ENCODE measurements around the gene L3MBTL4. TPM values are rescaled to one million over a fixed set of nuclear protein-coding genes. Genes with fewer than 3 reads are reported as not detected.

L3MBTL4 gene
- total RNA-seq, 1 donor from 2014 or later: 16.2 TPM

DNA sequence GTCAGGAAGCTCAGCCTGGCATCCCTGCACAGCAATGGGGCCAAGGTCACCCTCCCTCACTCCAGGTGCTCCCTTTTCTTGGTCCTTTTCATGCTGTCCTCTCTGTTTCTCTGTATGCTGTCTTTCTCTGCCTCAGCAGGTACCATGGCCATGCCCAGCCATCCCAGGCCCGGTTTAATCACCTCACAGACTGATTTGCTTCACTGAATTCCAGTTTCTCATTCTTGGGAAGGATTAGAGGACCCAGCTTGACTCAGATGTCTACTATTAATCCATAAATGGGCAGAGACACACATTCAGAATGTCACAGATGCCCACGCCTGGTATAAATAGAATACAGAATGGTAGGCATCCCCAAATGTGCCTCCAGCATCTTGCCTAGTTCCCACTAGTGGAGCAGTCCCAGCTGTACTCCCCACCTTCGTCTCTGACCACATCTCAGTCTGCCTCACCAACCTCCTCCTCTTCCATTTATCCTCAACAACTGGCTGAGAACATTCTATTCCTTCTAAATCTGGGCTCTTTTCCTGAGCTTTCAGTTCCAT, 14.2 kb upstream of the L3MBTL4 start:
- Histone ChIP-seq H3K27ac (no peak overlapping the region), H3K9me3 (no peaks in the 10 kb centered on the region), H3K27me3 (no peaks in the 10 kb centered on the region), H3K4me3 (no peak overlapping the region), H3K4me1 (no peaks in the 10 kb centered on the region), H3K36me3 (no peaks in the 10 kb centered on the region)
- no peak for DNase-seq
- TF ChIP-seq, protein P1, sequence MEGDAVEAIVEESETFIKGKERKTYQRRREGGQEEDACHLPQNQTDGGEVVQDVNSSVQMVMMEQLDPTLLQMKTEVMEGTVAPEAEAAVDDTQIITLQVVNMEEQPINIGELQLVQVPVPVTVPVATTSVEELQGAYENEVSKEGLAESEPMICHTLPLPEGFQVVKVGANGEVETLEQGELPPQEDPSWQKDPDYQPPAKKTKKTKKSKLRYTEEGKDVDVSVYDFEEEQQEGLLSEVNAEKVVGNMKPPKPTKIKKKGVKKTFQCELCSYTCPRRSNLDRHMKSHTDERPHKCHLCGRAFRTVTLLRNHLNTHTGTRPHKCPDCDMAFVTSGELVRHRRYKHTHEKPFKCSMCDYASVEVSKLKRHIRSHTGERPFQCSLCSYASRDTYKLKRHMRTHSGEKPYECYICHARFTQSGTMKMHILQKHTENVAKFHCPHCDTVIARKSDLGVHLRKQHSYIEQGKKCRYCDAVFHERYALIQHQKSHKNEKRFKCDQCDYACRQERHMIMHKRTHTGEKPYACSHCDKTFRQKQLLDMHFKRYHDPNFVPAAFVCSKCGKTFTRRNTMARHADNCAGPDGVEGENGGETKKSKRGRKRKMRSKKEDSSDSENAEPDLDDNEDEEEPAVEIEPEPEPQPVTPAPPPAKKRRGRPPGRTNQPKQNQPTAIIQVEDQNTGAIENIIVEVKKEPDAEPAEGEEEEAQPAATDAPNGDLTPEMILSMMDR (IDR thresholded peaks at IDR 0.05): no peak
- ATAC-seq: no peak
- intact Hi-C loops (cut with DNase I): no loop called here

DNA sequence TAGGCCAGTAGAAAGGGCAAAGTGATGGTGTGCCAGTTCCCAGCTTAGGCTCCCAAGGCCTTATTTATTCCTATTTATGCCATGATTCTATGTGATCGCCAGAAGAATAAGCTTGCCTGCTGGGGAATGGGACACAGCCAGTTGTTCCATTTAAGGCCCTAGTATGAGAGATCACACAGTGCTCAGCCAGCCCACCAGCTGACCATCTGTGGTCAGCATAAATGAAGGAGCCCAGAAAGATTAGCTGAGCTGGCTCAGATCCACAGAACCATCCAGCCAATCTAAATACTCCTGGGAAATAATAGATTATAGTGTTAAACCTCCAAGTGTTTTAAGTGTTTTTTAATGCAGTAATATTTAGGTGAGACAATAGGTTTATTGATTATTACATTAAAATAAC, 12.6 kb upstream of the L3MBTL4 start:
- no peak overlapping the region for H3K4me3 ChIP-seq
- H3K9me3 ChIP-seq: no peaks in the 10 kb centered on the region
- DNase-seq (no peak), ATAC-seq (no peak)
- intact Hi-C loops (cut with DNase I): no loop called here
- no peak overlapping the region for H3K27ac ChIP-seq
- no peaks in the 10 kb centered on the region for H3K27me3 ChIP-seq
- H3K36me3 ChIP-seq: no peaks in the 10 kb centered on the region
- no peaks in the 10 kb centered on the region for H3K4me1 ChIP-seq
- TF ChIP-seq, protein P1 (IDR thresholded peaks at IDR 0.05): no peak

DNA sequence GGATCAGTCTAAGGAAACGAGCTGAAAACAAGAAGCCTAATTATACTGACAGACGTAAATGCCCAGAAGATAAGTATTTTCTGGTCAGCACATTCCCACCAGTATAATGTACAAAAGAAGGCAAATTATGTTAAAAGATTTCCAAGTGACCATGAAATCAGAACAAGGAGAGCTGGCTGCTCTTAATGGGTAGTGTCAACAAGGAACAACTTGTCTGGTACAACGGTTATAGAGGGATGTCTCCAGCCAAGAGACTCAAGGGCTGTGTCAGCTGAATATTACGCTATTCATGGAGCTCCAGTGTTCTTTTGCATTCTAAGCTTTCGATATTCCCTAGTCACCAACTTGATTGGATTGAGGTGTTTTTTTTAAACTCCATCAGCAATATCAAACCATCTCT, 8.6 kb upstream of the L3MBTL4 start:
- TF ChIP-seq, protein P1 (IDR thresholded peaks at IDR 0.05): no peak
- DNase-seq (no peak), ATAC-seq (no peak)
- H3K9me3 ChIP-seq: no peaks in the 10 kb centered on the region
- H3K36me3 ChIP-seq: no peaks in the 10 kb centered on the region
- H3K27ac ChIP-seq: no peak overlapping the region
- H3K4me1 ChIP-seq: no peaks in the 10 kb centered on the region
- no peak overlapping the region for H3K4me3 ChIP-seq
- intact Hi-C loops (cut with DNase I): no loop called here
- H3K27me3 ChIP-seq: no peaks in the 10 kb centered on the region

DNA sequence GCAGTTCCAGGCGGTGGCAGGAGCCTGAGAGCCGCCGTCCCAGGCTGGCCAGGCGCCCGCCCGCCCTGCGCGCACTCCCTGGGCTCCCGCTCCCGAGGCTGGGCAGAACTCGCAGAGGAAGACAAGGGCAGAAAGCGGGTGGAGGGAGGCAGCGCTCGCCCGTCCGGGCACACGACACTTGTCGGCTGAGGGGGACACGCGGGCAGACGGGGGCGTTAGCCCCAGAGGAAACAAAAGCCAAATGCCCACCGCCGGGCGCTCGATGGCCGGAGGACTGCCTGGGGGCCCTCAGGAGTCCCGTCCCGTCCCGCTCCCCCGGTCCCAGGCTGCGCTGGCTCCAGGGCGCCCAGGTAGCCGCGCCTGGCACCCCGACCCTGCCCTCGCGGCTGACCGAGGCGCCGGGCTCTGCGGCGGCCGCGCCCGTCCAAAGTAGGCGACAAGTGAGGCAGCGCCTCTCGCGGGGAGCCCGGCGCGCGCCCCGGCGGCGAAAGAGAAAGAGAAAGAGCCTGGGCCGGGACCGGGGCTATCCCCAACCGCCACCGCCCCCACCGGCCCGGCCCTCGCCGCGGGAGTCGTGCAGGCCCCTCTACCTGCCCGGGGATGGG, 491 bp downstream of the L3MBTL4 start:
- H3K9me3 ChIP-seq: no peaks in the 10 kb centered on the region
- ATAC-seq: peak; percentile 91
- H3K4me1 ChIP-seq: peaks cover 8% of the 10 kb centered on the region
- peak; percentile 92 for DNase-seq
- peak overlapping the region; percentile 68 for H3K4me3 ChIP-seq
- TF ChIP-seq, protein P1 (IDR thresholded peaks at IDR 0.05): peak; percentile 26
- H3K27ac ChIP-seq: peak overlapping the region; percentile 85
- no peaks in the 10 kb centered on the region for H3K27me3 ChIP-seq
- no peaks in the 10 kb centered on the region for H3K36me3 ChIP-seq
- intact Hi-C loops (cut with DNase I): no loop called here

DNA sequence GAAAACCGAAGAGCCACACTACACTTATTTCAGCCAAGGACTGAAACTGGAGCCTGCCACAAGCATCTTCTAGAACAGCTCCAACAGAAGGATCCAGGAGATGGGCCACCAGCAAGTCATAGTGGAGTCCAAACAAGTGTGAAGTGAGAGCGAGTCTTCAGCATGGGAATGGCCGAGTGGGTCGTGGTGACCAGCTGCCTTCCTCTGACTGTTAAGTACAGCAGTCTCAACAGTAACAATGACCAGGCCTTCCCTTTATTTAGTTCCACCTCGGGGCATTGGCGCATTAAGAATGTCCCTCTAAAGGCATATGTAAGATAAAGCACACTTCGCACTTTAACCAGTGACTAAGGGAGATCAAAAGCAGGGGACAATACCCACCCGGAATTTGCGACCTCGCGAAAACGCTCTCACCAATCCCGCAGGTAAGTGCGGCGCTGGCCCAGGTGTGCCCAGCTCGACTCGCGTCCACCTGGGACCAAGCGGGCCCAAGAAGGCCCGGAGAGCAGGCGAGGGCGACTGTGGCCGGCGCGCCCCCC, 1.1 kb downstream of the L3MBTL4 start:
- peaks cover 8% of the 10 kb centered on the region for H3K4me1 ChIP-seq
- H3K4me3 ChIP-seq: peak overlapping the region; percentile 68
- H3K27ac ChIP-seq: peak overlapping the region; percentile 85
- intact Hi-C loops (cut with DNase I): no loop called here
- H3K27me3 ChIP-seq: no peaks in the 10 kb centered on the region
- DNase-seq (no peak), ATAC-seq (peak; percentile 1)
- no peaks in the 10 kb centered on the region for H3K36me3 ChIP-seq
- TF ChIP-seq, protein P1 (IDR thresholded peaks at IDR 0.05): no peak
- H3K9me3 ChIP-seq: no peaks in the 10 kb centered on the region
